Testis (tissue), 3 donors: ENCODE data around the gene MEGF9. TPM values are rescaled to one million over a fixed set of nuclear protein-coding genes. Genes with fewer than 3 reads are reported as not detected.
"Not testable (repeated sequence)": the region's sequence is repeated elsewhere in the genome, so short reads cannot be mapped to it uniquely, and the experiment has no call there.

Experiments used
- DNase-seq: peaks from one replicate; pipeline ENCODE4 v3.0.0-alpha.2; 2019
- H3K27ac ChIP-seq, 2 donors: fragments of 200-600 bp; sonication (generic); one replicate each; pipeline ENCODE4 v1.5.1; 2019
- H3K27me3 ChIP-seq: fragments of 200-600 bp; sonication (generic); one replicate; pipeline ENCODE4 v1.5.1; 2019
- H3K36me3 ChIP-seq: fragments of 200-600 bp; sonication (generic); one replicate; pipeline ENCODE4 v1.5.1; 2017; ENCODE audit warnings: low read depth; ENCODE audit errors: missing control alignments
- H3K4me1 ChIP-seq: fragments of 200-600 bp; sonication (generic); one replicate; pipeline ENCODE4 v1.5.1; 2019
- H3K4me3 ChIP-seq, 2 donors: fragments of 200-600 bp; sonication (generic); one replicate each; pipeline ENCODE4 v1.5.1; 2017 to 2019
- H3K9me3 ChIP-seq: fragments of 200-600 bp; sonication (generic); one replicate; pipeline ENCODE4 v1.5.1; 2017
- POLR2A ChIP-seq: fragments of 450-650 bp; IDR thresholded peaks from one replicate; pipeline ENCODE4 v1.6.1; 2017; ENCODE audit warnings: antibody characterized with exemption, mild to moderate bottlenecking, moderate library complexity
- WGBS, 2 donors: methylation state at CpG; one replicate each; pipeline ENCODE4 v1.1.5; 2018; 5-methylcytosine and 5-hydroxymethylcytosine counted together
- intact Hi-C: fragments of 100-400 bp; cut with DNase I; formaldehyde crosslinking; loops from one replicate; pipeline ENCODE4 v1.15.1; 2023; ENCODE audit warnings: low total_unique reads
- polyA plus RNA-seq: library from polyadenylated mRNA; stranded (reverse); fragments of 350-450 nt; fragmentation: Illumina TruSeq; extraction: RNeasy Lipid Tissue Mini Kit (QIAGEN cat#74804); gene quantifications from one replicate; pipeline ENCODE4 v1.2.3, GENCODE V29; 2014; ENCODE audit warnings: low read depth, low replicate concordance; ENCODE audit not compliant: insufficient read depth
- total RNA-seq, 2 donors: library from RNA; depleted of rRNA; stranded (reverse); fragments of >200 nt; gene quantifications; one replicate each; pipeline ENCODE4 v1.2.3, GENCODE V29; 2016
- TF ChIP-seq, protein P1 (sequence below), 3 experiments: fragments of 450-650 bp in 2 of 3; fragments of 200-600 bp in 1 of 3; sonication (generic) in 1 of 3; IDR thresholded peaks; one replicate each; pipeline ENCODE4 v1.5.1; 2016 to 2019; ENCODE audit warnings: antibody characterized with exemption in 3 of 3, mild to moderate bottlenecking in 2 of 3, moderate library complexity in 1 of 3

MEGF9 gene
- total and polyA plus RNA-seq, 3 donors from 2014 or later = 7.2 to 8.5 (median 8.2) TPM

- H3K36me3 ChIP-seq = no peaks in the 10 kb centered on the region
- TF ChIP-seq, protein P1, sequence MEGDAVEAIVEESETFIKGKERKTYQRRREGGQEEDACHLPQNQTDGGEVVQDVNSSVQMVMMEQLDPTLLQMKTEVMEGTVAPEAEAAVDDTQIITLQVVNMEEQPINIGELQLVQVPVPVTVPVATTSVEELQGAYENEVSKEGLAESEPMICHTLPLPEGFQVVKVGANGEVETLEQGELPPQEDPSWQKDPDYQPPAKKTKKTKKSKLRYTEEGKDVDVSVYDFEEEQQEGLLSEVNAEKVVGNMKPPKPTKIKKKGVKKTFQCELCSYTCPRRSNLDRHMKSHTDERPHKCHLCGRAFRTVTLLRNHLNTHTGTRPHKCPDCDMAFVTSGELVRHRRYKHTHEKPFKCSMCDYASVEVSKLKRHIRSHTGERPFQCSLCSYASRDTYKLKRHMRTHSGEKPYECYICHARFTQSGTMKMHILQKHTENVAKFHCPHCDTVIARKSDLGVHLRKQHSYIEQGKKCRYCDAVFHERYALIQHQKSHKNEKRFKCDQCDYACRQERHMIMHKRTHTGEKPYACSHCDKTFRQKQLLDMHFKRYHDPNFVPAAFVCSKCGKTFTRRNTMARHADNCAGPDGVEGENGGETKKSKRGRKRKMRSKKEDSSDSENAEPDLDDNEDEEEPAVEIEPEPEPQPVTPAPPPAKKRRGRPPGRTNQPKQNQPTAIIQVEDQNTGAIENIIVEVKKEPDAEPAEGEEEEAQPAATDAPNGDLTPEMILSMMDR (IDR thresholded peaks at IDR 0.05) = no peak
- TF ChIP-seq POLR2A = no peak
- H3K27ac ChIP-seq = no peak overlapping the region
- H3K9me3 ChIP-seq = no peaks in the 10 kb centered on the region
- WGBS, 2 donors = 93 to 100% methylated on average over 1 of the region's 1 CpG
- intact Hi-C loops = no loop called here
- H3K4me3 ChIP-seq = no peak overlapping the region
- H3K4me1 ChIP-seq = no peaks in the 10 kb centered on the region
- DNase-seq = no peak
- no peaks in the 10 kb centered on the region for H3K27me3 ChIP-seq
These were observed 68.5 kb downstream of the MEGF9 start for GRCh38 chr9:120645760-120646159.

DNA sequence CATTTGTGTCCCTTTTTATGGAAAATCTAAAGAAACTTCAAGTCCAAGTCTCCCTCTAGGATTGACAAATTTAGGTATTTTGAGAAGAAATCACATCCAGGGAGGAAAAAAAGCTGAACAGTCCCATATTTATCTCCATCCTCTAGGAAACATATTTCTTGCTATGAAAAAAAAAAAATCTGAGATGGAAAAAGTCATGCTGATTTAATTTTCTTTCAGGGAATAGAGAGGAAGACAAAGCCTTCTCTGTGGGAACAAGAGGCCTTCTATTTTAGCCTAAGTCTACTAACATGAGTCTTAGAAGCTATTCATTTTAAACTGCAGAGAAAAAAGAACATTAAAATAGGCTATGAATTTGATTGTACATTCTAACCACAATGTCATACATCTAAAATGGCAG, 71.2 kb downstream of the MEGF9 start:
- H3K9me3 ChIP-seq = no peaks in the 10 kb centered on the region
- H3K4me3 ChIP-seq = no peak overlapping the region
- H3K27me3 ChIP-seq = no peaks in the 10 kb centered on the region
- no peaks in the 10 kb centered on the region for H3K36me3 ChIP-seq
- TF ChIP-seq, protein P1 (IDR thresholded peaks at IDR 0.05) = no peak
- no peak for TF ChIP-seq POLR2A
- intact Hi-C loops = no loop called here
- no peaks in the 10 kb centered on the region for H3K4me1 ChIP-seq
- DNase-seq = no peak
- no peak overlapping the region for H3K27ac ChIP-seq

DNA sequence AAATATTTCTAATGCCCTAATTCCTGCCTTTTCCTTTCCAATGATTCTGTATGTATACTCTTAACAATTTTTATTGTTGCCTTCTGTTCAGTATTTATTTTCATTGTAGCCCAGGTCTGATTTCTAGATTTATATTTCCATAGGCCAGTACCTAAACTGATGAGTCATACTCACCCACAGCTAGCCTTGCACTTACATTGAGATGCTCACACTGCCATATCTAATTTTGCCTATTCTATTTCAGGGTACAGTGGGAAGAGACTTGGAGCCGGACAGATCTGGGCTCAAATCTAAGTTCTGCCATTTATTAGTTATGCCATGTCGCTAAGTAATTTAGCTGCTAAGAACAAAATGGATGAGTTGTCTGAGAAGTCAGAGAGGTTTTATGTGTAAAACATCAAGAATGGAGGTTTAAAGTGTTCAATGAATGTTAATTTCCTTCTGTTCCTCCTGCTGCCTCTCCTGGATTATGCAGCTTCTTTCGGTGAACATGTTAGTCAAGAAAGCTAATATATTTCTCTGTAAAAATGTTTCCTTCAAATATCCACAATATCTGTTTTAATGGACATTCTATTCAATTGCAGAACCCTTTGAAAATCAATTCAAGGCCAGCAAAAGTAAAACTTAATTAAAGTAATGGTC, 72.0 kb downstream of the MEGF9 start:
- intact Hi-C loops = no loop called here
- no peak overlapping the region for H3K4me3 ChIP-seq
- no peak for TF ChIP-seq POLR2A
- TF ChIP-seq, protein P1 (IDR thresholded peaks at IDR 0.05) = no peak
- WGBS, 2 donors = 96 to 100% methylated on average over 3 of the region's 3 CpGs
- no peaks in the 10 kb centered on the region for H3K36me3 ChIP-seq
- H3K27ac ChIP-seq = no peak overlapping the region
- H3K4me1 ChIP-seq = no peaks in the 10 kb centered on the region
- no peaks in the 10 kb centered on the region for H3K27me3 ChIP-seq
- no peaks in the 10 kb centered on the region for H3K9me3 ChIP-seq
- no peak for DNase-seq

DNA sequence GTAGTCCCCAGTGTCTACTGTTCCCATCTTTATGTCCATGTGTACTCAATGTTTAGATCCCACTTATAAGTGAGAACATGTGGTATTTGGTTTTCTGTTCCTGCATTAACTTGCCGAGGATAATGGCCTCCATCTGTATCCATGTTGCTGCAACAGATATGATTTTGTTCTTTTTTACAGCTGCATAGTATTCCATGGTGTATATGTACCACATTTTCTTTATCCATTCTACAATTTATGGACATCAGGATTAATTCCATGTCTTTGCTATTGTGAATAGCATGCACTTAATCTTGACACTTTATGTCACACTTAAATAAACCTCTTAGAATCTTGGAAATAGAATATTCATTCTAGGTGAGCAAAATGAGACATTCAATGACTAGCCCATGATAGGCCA, 73.4 kb downstream of the MEGF9 start:
- H3K9me3 ChIP-seq, H3K4me1 ChIP-seq, DNase-seq, H3K4me3 ChIP-seq, H3K36me3 ChIP-seq, intact Hi-C loops, H3K27me3 ChIP-seq, H3K27ac ChIP-seq: not testable (repeated sequence)
- WGBS, 2 donors = 90 to 100% methylated on average over 1 of the region's 1 CpG

DNA sequence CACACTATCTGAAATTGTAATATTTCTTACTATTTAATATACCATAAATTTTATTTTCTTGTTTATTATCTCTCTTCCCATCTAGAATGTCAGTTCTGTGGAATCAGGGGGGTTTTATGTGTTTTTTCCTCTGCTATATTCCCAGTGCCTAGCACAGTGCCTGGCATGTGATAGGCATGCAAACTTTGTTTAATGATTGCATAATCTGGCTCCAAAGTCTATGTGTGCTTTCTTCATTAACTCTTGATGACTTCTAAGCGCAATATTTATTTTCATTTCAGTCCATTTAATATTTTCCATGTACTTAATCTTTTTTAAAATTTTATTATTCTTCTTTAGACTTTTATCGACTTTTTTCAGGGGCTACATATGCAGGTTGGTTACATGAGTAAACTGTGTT, 73.9 kb downstream of the MEGF9 start:
- no peak overlapping the region for H3K4me3 ChIP-seq
- no peak for DNase-seq
- H3K9me3 ChIP-seq = no peaks in the 10 kb centered on the region
- intact Hi-C loops = no loop called here
- no peaks in the 10 kb centered on the region for H3K36me3 ChIP-seq
- H3K4me1 ChIP-seq = no peaks in the 10 kb centered on the region
- no peaks in the 10 kb centered on the region for H3K27me3 ChIP-seq
- WGBS, 2 donors = 93% methylated on average over 2 of the region's 2 CpGs
- TF ChIP-seq, protein P1 (IDR thresholded peaks at IDR 0.05) = no peak
- TF ChIP-seq POLR2A = no peak
- H3K27ac ChIP-seq = no peak overlapping the region
